Activated B cell treated with CpG ODN at 0.5 μM for 24 hours (primary cell): Measurements from ENCODE around the gene PLCH1. TPM values are rescaled to one million over a fixed set of nuclear protein-coding genes. Genes with fewer than 3 reads are reported as not detected.

Experiments used
- ATAC-seq: fragments of 200-7000 bp; cut with Tn5 transposase; one replicate; pipeline ENCODE4 v1.10.0; 2021; ENCODE audit warnings: low read depth, mild to moderate bottlenecking, moderate library complexity
- CTCF ChIA-PET: fragments of 350-600 bp; sonication (Branson Sonifier 250); formaldehyde crosslinking; loops from one replicate; lab custom pipeline; 2021; ENCODE audit warnings: antibody characterized with exemption; lab: Charles Lee
- POLR2A ChIA-PET: fragments of 350-600 bp; sonication (Branson Sonifier 250); formaldehyde crosslinking; loops from one replicate; lab custom pipeline; 2021; ENCODE audit warnings: antibody characterized with exemption; lab: Charles Lee
- DNase-seq: peaks from one replicate; pipeline ENCODE4 v3.0.0; 2022
- H3K27ac Mint-ChIP-seq: one replicate; pipeline ENCODE4 v1.8.0; 2020; ENCODE audit warnings: mixed read lengths
- H3K27me3 Mint-ChIP-seq: one replicate; pipeline ENCODE4 v1.8.0; 2021; ENCODE audit warnings: mixed read lengths
- H3K36me3 Mint-ChIP-seq: one replicate; pipeline ENCODE4 v1.8.0; 2021; ENCODE audit warnings: low read depth, mixed read lengths
- H3K4me1 Mint-ChIP-seq: one replicate; pipeline ENCODE4 v1.8.0; 2021; ENCODE audit warnings: mixed read lengths
- H3K4me3 Mint-ChIP-seq: one replicate; pipeline ENCODE4 v1.8.0; 2020; ENCODE audit warnings: mild to moderate bottlenecking, mixed read lengths
- H3K9me3 Mint-ChIP-seq: one replicate; pipeline ENCODE4 v1.8.0; 2020; ENCODE audit warnings: mixed read lengths
- intact Hi-C: fragments of 100-400 bp; cut with micrococcal nuclease; formaldehyde crosslinking; loops from one replicate; pipeline ENCODE4 v1.15.1; 2024
- total RNA-seq: library from RNA; stranded (reverse); gene quantifications from 2 replicates; pipeline ENCODE4 v1.2.3, GENCODE V29; 2022
- TF ChIP-seq, protein P1 (sequence below): fragments of 200-600 bp; IDR thresholded peaks from one replicate; pipeline ENCODE4 v1.8.0; 2022; ENCODE audit warnings: antibody characterized with exemption, mild to moderate bottlenecking

The PLCH1 gene, protein sequence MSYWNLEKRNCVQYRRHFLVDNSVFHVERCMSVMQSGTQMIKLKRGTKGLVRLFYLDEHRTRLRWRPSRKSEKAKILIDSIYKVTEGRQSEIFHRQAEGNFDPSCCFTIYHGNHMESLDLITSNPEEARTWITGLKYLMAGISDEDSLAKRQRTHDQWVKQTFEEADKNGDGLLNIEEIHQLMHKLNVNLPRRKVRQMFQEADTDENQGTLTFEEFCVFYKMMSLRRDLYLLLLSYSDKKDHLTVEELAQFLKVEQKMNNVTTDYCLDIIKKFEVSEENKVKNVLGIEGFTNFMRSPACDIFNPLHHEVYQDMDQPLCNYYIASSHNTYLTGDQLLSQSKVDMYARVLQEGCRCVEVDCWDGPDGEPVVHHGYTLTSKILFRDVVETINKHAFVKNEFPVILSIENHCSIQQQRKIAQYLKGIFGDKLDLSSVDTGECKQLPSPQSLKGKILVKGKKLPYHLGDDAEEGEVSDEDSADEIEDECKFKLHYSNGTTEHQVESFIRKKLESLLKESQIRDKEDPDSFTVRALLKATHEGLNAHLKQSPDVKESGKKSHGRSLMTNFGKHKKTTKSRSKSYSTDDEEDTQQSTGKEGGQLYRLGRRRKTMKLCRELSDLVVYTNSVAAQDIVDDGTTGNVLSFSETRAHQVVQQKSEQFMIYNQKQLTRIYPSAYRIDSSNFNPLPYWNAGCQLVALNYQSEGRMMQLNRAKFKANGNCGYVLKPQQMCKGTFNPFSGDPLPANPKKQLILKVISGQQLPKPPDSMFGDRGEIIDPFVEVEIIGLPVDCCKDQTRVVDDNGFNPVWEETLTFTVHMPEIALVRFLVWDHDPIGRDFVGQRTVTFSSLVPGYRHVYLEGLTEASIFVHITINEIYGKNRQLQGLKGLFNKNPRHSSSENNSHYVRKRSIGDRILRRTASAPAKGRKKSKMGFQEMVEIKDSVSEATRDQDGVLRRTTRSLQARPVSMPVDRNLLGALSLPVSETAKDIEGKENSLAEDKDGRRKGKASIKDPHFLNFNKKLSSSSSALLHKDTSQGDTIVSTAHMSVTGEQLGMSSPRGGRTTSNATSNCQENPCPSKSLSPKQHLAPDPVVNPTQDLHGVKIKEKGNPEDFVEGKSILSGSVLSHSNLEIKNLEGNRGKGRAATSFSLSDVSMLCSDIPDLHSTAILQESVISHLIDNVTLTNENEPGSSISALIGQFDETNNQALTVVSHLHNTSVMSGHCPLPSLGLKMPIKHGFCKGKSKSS (N-terminal part only)
- total RNA-seq, result 0.12 and 0.27 TPM in 2 replicates

DNA sequence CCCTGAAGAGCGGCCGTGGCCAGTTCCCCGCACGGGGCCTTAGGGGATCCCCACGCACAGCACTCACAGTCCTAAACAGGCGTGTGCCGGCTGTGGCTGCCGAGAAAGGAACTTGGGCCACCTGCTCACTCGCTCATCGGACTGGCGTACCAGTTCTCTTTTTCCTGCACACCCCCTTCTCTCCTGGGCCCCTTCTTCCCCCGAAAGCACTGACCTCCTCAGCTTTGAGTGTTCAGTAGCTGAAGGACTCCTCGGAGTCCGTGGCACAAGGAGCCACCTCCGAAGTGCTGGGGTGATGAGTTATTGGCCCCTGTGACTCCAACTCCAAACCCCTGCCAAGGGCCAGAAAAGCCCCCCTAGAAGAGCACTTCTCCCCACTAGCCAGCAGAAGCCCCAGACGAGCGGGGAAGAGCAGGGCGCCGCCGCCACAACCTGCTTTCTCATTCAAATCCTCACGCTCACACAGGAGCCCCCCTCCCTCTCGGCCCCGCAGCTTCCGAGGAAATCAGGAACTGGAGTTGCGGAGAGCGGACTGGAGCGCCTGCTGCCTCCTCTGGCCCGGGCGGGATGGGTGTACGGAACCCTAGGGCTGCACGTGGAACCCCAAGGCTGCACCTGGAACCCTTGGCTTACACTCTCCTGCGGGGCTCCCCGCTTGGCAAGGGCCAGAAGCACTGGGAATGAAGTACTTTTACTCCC is at the start of gene PLCH1:
Gene PLCH1, minus strand, starts transcription at position 446 of the 699 bp plus-strand sequence. CDS start 40,847 bp downstream, outside the sequence.
- Mint-ChIP-seq H3K4me3 (peak within 1 kb of the TSS; percentile 87), H3K9me3 (no peaks in the 10 kb centered on the region), H3K36me3 (no peaks in the 10 kb centered on the region), H3K27ac (peak within 1 kb of the TSS; percentile 66), H3K27me3 (peaks cover 20% of the 10 kb centered on the region), H3K4me1 (peaks cover 25% of the 10 kb centered on the region)
- intact Hi-C loops, result loop anchor here (1.0 to 10.0 kb wide), 4 partner anchors 63 to 1430 kb away; partner anchors contain the start of genes C3orf33, GMPS and SLC33A1
- peak; percentile 81 for ATAC-seq
- DNase-seq, result peak; percentile 20
- ChIA-PET POLR2A (no interaction called here), CTCF (interaction anchor here (0.5 to 3.0 kb wide), 2 partner anchors 43 to 61 kb away, joined by 5 to 9 read pairs; partner anchors contain the start of gene C3orf33)
- TF ChIP-seq, protein P1, sequence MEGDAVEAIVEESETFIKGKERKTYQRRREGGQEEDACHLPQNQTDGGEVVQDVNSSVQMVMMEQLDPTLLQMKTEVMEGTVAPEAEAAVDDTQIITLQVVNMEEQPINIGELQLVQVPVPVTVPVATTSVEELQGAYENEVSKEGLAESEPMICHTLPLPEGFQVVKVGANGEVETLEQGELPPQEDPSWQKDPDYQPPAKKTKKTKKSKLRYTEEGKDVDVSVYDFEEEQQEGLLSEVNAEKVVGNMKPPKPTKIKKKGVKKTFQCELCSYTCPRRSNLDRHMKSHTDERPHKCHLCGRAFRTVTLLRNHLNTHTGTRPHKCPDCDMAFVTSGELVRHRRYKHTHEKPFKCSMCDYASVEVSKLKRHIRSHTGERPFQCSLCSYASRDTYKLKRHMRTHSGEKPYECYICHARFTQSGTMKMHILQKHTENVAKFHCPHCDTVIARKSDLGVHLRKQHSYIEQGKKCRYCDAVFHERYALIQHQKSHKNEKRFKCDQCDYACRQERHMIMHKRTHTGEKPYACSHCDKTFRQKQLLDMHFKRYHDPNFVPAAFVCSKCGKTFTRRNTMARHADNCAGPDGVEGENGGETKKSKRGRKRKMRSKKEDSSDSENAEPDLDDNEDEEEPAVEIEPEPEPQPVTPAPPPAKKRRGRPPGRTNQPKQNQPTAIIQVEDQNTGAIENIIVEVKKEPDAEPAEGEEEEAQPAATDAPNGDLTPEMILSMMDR, result no peak

DNA sequence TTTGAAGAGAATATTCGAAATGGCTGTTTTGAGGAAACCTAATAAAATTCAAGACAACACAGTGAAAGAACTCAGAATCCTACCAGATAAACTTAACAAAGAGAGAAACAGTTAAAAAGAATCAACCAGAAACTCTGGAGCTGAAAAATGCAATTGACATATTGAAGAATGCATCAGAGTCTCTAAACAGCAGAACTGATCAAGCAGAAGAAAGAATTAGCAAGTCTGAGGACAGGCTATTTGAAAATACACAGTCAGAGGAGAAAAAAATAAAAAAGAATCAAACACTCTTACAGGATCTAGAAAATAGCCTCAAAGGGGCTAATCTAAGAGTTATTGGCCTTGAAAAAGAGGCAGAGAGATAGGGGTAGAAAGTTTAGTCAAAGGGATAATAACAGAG is 47.7 kb upstream of the PLCH1 start:
- ATAC-seq (no peak), DNase-seq (no peak)
- intact Hi-C loops, result no loop called here
- Mint-ChIP-seq H3K9me3 (peaks cover 8% of the 10 kb centered on the region), H3K36me3 (peaks cover 33% of the 10 kb centered on the region), H3K27ac (no peak overlapping the region), H3K4me1 (no peaks in the 10 kb centered on the region), H3K4me3 (no peak overlapping the region), H3K27me3 (no peaks in the 10 kb centered on the region)
- TF ChIP-seq, protein P1, result no peak
- ChIA-PET POLR2A (no interaction called here), CTCF (no interaction called here)

DNA sequence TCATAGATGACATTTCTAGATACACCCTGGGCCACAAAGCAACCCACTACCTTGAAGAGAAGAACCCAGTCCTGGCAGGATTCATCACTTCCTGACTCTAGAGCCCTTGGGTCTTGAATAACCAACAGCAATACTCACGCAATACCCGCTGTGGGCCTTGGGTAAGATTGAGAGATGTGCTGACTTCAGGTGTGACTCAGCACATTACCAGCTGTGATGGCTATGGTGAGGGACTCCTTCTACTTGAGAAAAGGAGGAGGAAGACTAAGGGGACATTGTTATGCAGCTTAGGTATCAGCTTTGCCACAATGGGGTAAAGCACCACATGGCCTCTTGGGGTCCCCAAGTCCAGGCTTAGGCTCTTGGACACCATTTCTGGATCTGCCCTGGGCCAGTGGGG is 46.3 kb upstream of the PLCH1 start:
- TF ChIP-seq, protein P1, result no peak
- H3K36me3 Mint-ChIP-seq, result peaks cover 28% of the 10 kb centered on the region
- CTCF ChIA-PET, result no interaction called here
- peaks cover 8% of the 10 kb centered on the region for H3K9me3 Mint-ChIP-seq
- DNase-seq (no peak), ATAC-seq (no peak)
- no peaks in the 10 kb centered on the region for H3K4me1 Mint-ChIP-seq
- no peaks in the 10 kb centered on the region for H3K27me3 Mint-ChIP-seq
- intact Hi-C loops, result no loop called here
- POLR2A ChIA-PET, result no interaction called here
- H3K4me3 Mint-ChIP-seq, result no peak overlapping the region
- no peak overlapping the region for H3K27ac Mint-ChIP-seq

DNA sequence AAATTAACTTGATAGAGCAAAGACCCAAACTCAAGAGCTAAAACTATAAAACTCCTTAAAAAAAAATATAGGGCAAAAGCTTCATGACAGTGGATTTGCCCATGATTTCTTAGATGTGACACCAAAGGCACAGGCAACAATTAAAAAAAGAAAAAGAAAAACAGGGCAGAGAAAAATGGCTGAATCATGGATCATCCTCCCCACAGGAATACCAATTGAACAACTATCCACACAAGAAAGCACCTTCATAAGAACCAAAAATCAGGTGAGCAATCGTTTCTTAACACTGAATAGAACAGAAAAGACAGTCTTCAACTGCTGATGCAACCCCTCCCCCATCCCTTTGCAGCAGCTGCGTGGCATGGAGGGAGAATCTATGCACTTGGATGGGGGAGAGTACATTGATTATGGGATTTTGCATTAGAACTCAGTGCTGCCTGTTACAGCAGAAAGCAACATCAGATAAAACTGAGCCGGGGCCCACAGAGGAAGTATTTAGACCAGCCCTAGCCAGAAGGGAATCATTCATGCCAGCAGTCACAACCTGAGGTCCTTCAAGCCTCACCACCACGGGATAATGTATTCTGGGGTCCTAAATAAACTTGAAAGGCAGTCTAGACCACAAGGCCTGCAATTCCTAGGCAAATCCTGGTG is 45.5 kb upstream of the PLCH1 start:
- H3K27ac Mint-ChIP-seq, result no peak overlapping the region
- H3K4me3 Mint-ChIP-seq, result no peak overlapping the region
- peaks cover 24% of the 10 kb centered on the region for H3K36me3 Mint-ChIP-seq
- DNase-seq (no peak), ATAC-seq (no peak)
- H3K4me1 Mint-ChIP-seq, result no peaks in the 10 kb centered on the region
- H3K9me3 Mint-ChIP-seq, result peaks cover 8% of the 10 kb centered on the region
- TF ChIP-seq, protein P1, result no peak
- no peaks in the 10 kb centered on the region for H3K27me3 Mint-ChIP-seq
- intact Hi-C loops, result no loop called here
- CTCF ChIA-PET, result no interaction called here
- POLR2A ChIA-PET, result no interaction called here
